22Rv1 (cell line): ENCODE data around the gene KIRREL3.

Experiments used
- CTCF ChIP-seq: fragments of 450-650 bp; IDR thresholded peaks from 2 replicates; pipeline ENCODE4 v1.5.1; 2017; ENCODE audit warnings: mild to moderate bottlenecking
- ZFX ChIP-seq: fragments of 450-650 bp; IDR thresholded peaks from 2 replicates; pipeline ENCODE4 v1.6.1; 2017; ENCODE audit warnings: antibody characterized with exemption, borderline replicate concordance

DNA sequence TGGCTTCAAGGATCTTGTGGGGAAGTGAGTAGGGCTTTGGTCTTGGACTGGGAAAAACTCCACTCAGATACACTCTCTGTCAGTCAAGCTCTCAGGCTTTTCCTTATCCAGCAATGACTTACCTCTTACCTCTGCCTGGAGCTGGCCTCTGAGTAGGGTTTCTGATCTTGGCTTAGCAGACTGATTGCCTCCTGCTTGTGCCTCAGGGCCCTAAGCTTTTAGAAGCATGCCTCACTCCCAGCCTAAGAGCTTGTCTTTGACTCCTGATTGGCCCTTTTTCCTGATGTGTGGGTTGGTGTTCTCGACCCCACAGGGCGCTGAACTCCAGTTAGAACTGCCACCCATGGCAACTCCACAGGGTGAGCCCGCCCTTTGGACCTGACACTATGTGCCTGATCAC, 370.1 kb downstream of the KIRREL3 start:
- TF ChIP-seq CTCF (no peak), ZFX (no peak)
